PFSK-1 (cell line): Measurements from ENCODE around the gene STAG1.

Experiments used
- FOXP2 ChIP-seq: optimal IDR thresholded peaks from 2 replicates; pipeline ENCODE3; 2011; ENCODE audit warnings: borderline replicate concordance, control low read depth, inconsistent platforms; ENCODE audit not compliant: insufficient read depth; ENCODE audit errors: extremely low read length, extremely low read depth
- POLR2AphosphoS5 ChIP-seq: IDR thresholded peaks from 2 replicates; pipeline ENCODE4 v1.6.1; 2012; ENCODE audit warnings: low read depth, mild to moderate bottlenecking, control low read depth, low read length, moderate library complexity
- SIN3A ChIP-seq: IDR thresholded peaks from 2 replicates; pipeline ENCODE4 v1.6.1; 2012; ENCODE audit warnings: mild to moderate bottlenecking, low read length, moderate library complexity, borderline replicate concordance; ENCODE audit not compliant: insufficient read depth
- TAF1 ChIP-seq: IDR thresholded peaks from 2 replicates; pipeline ENCODE4 v1.6.1; 2012; ENCODE audit warnings: low read length, control low read depth, borderline replicate concordance; ENCODE audit not compliant: insufficient read depth
- TF ChIP-seq, protein P1 (sequence below), 2 experiments: IDR thresholded peaks; 2 replicates each; pipeline versions ENCODE4 v1.6.1 to v1.8.0; 2011 to 2012; ENCODE audit warnings: low read depth in 2 of 2, low read length in 2 of 2, control low read depth in 1 of 2, inconsistent platforms in 1 of 2, mild to moderate bottlenecking in 1 of 2, moderate library complexity in 1 of 2; ENCODE audit not compliant: insufficient read depth in 1 of 2

DNA sequence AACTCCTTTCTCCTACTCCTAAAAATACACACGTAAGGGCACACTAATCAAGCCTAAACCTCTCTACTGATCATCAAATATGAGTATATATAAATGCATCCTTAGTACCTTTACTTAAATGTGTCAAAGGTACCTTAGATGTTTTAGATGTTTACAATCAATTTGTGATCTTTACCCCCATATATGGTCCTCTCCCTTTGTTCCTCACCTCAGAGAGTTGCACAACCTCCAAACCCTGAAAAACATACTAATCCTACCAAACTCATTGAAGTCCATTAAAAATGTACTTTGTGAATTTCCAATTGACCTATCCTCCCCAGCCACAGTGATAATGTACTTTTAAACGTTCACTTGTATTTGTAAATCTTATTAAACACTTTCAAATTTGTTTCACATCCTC lies 249.1 kb downstream of the STAG1 start:
- TF ChIP-seq POLR2AphosphoS5 (no peak), SIN3A (no peak), TAF1 (no peak), FOXP2 (no peak)
- TF ChIP-seq, protein P1, sequence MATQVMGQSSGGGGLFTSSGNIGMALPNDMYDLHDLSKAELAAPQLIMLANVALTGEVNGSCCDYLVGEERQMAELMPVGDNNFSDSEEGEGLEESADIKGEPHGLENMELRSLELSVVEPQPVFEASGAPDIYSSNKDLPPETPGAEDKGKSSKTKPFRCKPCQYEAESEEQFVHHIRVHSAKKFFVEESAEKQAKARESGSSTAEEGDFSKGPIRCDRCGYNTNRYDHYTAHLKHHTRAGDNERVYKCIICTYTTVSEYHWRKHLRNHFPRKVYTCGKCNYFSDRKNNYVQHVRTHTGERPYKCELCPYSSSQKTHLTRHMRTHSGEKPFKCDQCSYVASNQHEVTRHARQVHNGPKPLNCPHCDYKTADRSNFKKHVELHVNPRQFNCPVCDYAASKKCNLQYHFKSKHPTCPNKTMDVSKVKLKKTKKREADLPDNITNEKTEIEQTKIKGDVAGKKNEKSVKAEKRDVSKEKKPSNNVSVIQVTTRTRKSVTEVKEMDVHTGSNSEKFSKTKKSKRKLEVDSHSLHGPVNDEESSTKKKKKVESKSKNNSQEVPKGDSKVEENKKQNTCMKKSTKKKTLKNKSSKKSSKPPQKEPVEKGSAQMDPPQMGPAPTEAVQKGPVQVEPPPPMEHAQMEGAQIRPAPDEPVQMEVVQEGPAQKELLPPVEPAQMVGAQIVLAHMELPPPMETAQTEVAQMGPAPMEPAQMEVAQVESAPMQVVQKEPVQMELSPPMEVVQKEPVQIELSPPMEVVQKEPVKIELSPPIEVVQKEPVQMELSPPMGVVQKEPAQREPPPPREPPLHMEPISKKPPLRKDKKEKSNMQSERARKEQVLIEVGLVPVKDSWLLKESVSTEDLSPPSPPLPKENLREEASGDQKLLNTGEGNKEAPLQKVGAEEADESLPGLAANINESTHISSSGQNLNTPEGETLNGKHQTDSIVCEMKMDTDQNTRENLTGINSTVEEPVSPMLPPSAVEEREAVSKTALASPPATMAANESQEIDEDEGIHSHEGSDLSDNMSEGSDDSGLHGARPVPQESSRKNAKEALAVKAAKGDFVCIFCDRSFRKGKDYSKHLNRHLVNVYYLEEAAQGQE (IDR thresholded peaks at IDR 0.05; ENCODE audit: insufficient read depth in 1 of 2, low read depth in 2 of 2, low read length in 2 of 2) = no peak
